ENCODE data around the gene ZNF638.

ZNF638 gene

GRCh38 chr2:71468279-71469015 lies 136.9 kb downstream of the ZNF638 start:
- H3K9ac ChIP-seq (ENCODE audit: insufficient read length, low read depth), result no peak overlapping the region

DNA sequence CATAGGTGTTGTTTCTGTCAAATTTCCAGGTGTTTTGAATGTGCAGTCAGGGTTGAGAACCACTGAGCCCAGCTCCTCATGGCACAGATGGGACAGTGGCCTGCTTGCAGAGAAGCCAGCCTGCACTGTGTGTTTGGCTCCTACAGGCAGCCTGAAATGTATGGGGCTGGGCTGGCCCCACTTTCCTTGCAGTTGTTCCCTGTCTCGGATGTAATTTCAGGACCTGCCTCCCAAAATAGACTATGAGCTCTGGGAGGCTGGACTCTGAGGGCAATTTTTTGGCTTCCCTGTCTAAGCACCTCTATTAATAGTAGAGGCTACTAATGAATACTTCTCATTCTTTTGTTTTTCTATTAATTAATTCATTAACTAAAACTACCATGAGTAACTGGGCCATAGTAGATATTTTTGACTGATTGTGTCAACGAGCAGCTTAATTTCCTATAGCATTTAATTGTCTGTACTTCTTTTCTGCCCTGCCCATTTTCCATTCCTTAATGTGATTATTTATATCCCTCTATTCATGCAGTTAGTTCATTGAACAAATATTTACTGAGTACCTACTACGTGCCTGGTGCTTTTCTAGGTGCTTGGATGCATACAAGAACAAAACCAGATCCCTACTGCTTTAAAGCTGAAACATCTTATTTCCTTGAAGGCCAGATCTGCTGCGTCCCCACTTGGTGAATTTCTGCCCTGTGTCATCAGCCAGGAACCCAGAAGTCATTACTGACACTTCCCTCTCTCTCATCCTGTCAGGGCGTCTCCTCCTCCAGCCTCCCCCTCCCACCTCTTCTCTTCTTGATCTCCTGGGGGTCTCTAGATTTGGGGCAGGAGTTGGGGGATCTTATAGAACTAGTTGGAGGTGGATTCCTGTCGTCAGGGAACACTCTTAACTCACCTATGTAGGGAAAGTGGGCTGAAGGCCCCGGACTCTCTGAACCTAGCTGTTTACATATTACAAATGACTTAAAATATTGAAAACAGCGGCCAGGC lies 138.1 kb downstream of the ZNF638 start:
- Histone ChIP-seq H3K27me3 (ENCODE audit: insufficient read depth, insufficient read length) (peaks cover 48% of the 10 kb centered on the region), H3K4me1 (ENCODE audit: insufficient read depth, insufficient read length) (peaks cover 2% of the 10 kb centered on the region), H3K4me3 (ENCODE audit: insufficient read length, low read depth) (no peak overlapping the region), H3K9ac (ENCODE audit: insufficient read length, low read depth) (no peak overlapping the region), H3K9me3 (ENCODE audit: insufficient read depth, low read length) (no peaks in the 10 kb centered on the region), H3K36me3 (ENCODE audit: insufficient read depth, insufficient read length, low read length) (no peaks in the 10 kb centered on the region)
- no peak for TF ChIP-seq YY1 (IDR thresholded peaks at IDR 0.05; ENCODE audit: insufficient read depth, insufficient read length)
- no peak for TF ChIP-seq SUZ12 (IDR thresholded peaks at IDR 0.05; ENCODE audit: extremely low read depth, insufficient read depth, insufficient read length)
- TF ChIP-seq ZNF274 (IDR thresholded peaks at IDR 0.05; ENCODE audit: low read depth, low read length), result no peak
- DNase-seq (ENCODE audit: low read depth, low spot score), result no peak

More at GRCh38 chr2:71468279-71469015, 136.9 kb downstream of the ZNF638 start:
- Histone ChIP-seq H3K4me3 (ENCODE audit: insufficient read length, low read depth) (no peak overlapping the region), H3K36me3 (ENCODE audit: insufficient read depth, insufficient read length, low read length) (no peaks in the 10 kb centered on the region), H3K4me1 (ENCODE audit: insufficient read depth, insufficient read length) (peaks cover 2% of the 10 kb centered on the region), H3K27me3 (ENCODE audit: insufficient read depth, insufficient read length) (peaks cover 60% of the 10 kb centered on the region), H3K9me3 (ENCODE audit: insufficient read depth, low read length) (peaks cover 9% of the 10 kb centered on the region; the same call in 1 of the 2 replicates)
- DNase-seq (ENCODE audit: low read depth, low spot score), result no peak
- TF ChIP-seq YY1 (IDR thresholded peaks at IDR 0.05; ENCODE audit: insufficient read depth, insufficient read length), result no peak
- TF ChIP-seq ZNF274 (IDR thresholded peaks at IDR 0.05; ENCODE audit: low read depth, low read length), result no peak
- no peak for TF ChIP-seq SUZ12 (IDR thresholded peaks at IDR 0.05; ENCODE audit: extremely low read depth, insufficient read depth, insufficient read length)

DNA sequence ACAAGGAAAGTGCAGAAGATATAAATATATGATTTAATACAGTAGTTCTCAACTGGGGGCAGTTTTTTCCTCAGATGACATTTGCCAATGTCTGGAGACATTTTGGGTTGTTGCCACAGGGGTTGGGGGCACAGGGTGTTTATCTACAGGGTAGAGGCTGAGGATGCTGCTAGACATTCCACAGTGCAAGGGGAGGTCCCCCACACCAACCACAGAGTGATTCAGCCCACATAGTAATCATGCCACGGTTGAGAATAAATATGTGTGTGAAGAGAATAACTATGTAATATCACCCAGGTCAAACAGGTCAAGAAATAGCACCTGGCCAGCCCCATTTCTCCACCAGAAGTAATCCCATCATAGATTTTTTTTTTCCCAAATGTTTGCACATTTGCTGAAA lies 139.7 kb downstream of the ZNF638 start:
- no peak for DNase-seq (ENCODE audit: low read depth, low spot score)
- TF ChIP-seq YY1 (IDR thresholded peaks at IDR 0.05; ENCODE audit: insufficient read depth, insufficient read length), result no peak
- TF ChIP-seq ZNF274 (IDR thresholded peaks at IDR 0.05; ENCODE audit: low read depth, low read length), result no peak
- no peak for TF ChIP-seq SUZ12 (IDR thresholded peaks at IDR 0.05; ENCODE audit: extremely low read depth, insufficient read depth, insufficient read length)
- H3K36me3 ChIP-seq (ENCODE audit: insufficient read depth, insufficient read length, low read length), result no peaks in the 10 kb centered on the region
- peaks cover 32% of the 10 kb centered on the region for H3K27me3 ChIP-seq (ENCODE audit: insufficient read depth, insufficient read length)
- H3K9ac ChIP-seq (ENCODE audit: insufficient read length, low read depth), result no peak overlapping the region
- H3K4me3 ChIP-seq (ENCODE audit: insufficient read length, low read depth), result no peak overlapping the region
- H3K9me3 ChIP-seq (ENCODE audit: insufficient read depth, low read length), result no peaks in the 10 kb centered on the region
- peaks cover 2% of the 10 kb centered on the region for H3K4me1 ChIP-seq (ENCODE audit: insufficient read depth, insufficient read length)

DNA sequence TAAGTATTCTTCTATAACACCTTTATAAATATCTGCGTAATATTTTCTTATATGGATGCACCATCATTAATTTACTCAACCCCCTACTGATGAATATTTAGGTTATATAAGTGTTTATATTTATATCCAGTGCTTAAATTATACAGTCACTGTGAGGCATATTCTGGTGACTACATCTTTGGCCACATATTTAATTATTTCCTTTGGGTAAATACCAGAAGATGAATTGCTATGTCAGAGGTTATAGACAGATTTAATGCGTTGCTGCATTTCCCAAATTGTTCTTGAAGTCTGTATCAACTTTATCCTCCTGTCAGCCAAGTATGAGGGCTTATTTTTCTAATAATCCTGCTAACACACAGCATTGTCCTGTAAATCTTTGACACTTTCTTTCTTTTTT lies 140.4 kb downstream of the ZNF638 start:
- no peak overlapping the region for H3K9ac ChIP-seq (ENCODE audit: insufficient read length, low read depth)
- TF ChIP-seq ZNF274 (IDR thresholded peaks at IDR 0.05; ENCODE audit: low read depth, low read length), result no peak
- no peak for TF ChIP-seq YY1 (IDR thresholded peaks at IDR 0.05; ENCODE audit: insufficient read depth, insufficient read length)
- no peak for TF ChIP-seq SUZ12 (IDR thresholded peaks at IDR 0.05; ENCODE audit: extremely low read depth, insufficient read depth, insufficient read length)
- peaks cover 2% of the 10 kb centered on the region for H3K4me1 ChIP-seq (ENCODE audit: insufficient read depth, insufficient read length)
- H3K4me3 ChIP-seq (ENCODE audit: insufficient read length, low read depth), result no peak overlapping the region
- H3K36me3 ChIP-seq (ENCODE audit: insufficient read depth, insufficient read length, low read length), result no peaks in the 10 kb centered on the region
- no peak for DNase-seq (ENCODE audit: low read depth, low spot score)
- peaks cover 25% of the 10 kb centered on the region for H3K27me3 ChIP-seq (ENCODE audit: insufficient read depth, insufficient read length)
- H3K9me3 ChIP-seq (ENCODE audit: insufficient read depth, low read length), result no peaks in the 10 kb centered on the region

DNA sequence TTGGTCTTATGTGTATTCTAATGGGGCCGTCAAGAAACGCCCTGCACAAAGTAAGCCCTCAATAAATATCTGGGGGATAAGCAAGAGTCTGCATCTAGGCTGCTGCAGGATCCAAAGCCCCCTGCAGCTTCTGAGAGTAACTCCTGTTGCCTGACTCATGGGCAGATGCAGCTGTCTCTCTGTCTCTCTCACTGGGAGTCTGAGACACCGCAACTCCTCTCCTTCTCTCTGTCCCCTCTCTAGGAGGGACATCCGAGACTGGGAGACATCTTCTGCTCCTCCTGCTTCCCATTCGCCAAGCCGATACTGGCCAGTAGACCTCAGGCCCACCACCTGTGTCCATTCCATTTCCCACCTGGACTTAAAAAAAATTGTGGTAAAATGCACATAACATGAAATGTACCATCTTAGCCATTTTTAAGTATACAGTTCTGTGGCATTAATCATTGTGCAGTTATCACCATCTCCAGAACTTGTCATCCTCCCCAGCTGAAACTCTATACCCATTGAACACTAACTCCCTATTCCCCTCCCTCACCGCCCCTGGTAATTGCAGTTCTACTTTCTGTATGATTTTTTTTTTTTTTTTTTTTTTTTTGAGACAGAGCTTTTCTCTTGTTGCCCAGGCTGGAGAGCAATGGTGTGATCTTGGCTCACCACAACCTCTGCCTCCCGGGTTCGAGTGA lies 141.9 kb downstream of the ZNF638 start:
- Histone ChIP-seq H3K36me3 (ENCODE audit: insufficient read depth, insufficient read length, low read length) (no peaks in the 10 kb centered on the region), H3K9me3 (ENCODE audit: insufficient read depth, low read length) (no peaks in the 10 kb centered on the region), H3K27me3 (ENCODE audit: insufficient read depth, insufficient read length) (peaks cover 10% of the 10 kb centered on the region), H3K4me1 (ENCODE audit: insufficient read depth, insufficient read length) (peaks cover 2% of the 10 kb centered on the region), H3K9ac (ENCODE audit: insufficient read length, low read depth) (no peak overlapping the region), H3K4me3 (ENCODE audit: insufficient read length, low read depth) (no peak overlapping the region)
- no peak for DNase-seq (ENCODE audit: low read depth, low spot score)
- TF ChIP-seq YY1 (IDR thresholded peaks at IDR 0.05; ENCODE audit: insufficient read depth, insufficient read length) (no peak), SUZ12 (IDR thresholded peaks at IDR 0.05; ENCODE audit: extremely low read depth, insufficient read depth, insufficient read length) (no peak), ZNF274 (IDR thresholded peaks at IDR 0.05; ENCODE audit: low read depth, low read length) (no peak)

DNA sequence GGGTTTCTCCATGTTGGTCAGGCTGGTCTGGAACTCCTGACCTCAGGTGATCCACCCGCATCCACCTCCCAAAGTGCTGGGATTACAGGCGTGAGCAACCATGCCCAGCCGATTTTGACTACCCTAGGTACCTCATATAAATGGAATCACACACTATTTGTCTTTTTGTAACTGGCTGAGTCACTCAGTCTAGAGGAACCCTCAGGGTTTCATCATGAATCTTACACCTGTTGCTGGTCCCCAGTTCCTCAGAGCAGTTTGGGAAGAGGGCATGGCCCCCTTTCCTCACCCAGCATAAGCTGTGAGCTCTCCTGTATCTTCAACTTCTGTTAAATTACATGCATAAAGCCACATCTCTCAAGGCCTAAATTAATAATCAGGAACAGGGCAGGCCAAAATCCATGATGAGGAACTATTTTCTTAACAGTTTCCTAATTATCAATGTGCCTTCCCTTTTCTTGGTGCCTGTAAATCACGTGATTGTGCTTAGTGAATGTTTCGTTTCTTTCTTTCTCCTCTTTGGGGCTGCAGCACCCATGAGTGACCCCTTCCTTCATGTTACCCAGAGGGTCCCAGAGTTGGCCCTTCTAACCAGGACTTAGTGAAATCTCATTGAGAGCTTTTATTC lies 142.6 kb downstream of the ZNF638 start:
- H3K4me1 ChIP-seq (ENCODE audit: insufficient read depth, insufficient read length), result peaks cover 2% of the 10 kb centered on the region
- peaks cover 3% of the 10 kb centered on the region for H3K27me3 ChIP-seq (ENCODE audit: insufficient read depth, insufficient read length)
- no peak overlapping the region for H3K4me3 ChIP-seq (ENCODE audit: insufficient read length, low read depth)
- H3K9me3 ChIP-seq (ENCODE audit: insufficient read depth, low read length), result no peaks in the 10 kb centered on the region
- no peak for DNase-seq (ENCODE audit: low read depth, low spot score)
- TF ChIP-seq ZNF274 (IDR thresholded peaks at IDR 0.05; ENCODE audit: low read depth, low read length) (no peak), SUZ12 (IDR thresholded peaks at IDR 0.05; ENCODE audit: extremely low read depth, insufficient read depth, insufficient read length) (no peak), YY1 (IDR thresholded peaks at IDR 0.05; ENCODE audit: insufficient read depth, insufficient read length) (no peak)
- no peaks in the 10 kb centered on the region for H3K36me3 ChIP-seq (ENCODE audit: insufficient read depth, insufficient read length, low read length)
- no peak overlapping the region for H3K9ac ChIP-seq (ENCODE audit: insufficient read length, low read depth)

All from NT2/D1 (cell line).